ENCODE data around the gene TMEM132E. TPM values are rescaled to one million over a fixed set of nuclear protein-coding genes. Genes with fewer than 3 reads are reported as not detected.

TMEM132E gene
- total and polyA plus RNA-seq, 10 of the 15 experiments (the other 5 are each of a cell fraction or from before 2014, with no cell fraction given), result not detected

DNA sequence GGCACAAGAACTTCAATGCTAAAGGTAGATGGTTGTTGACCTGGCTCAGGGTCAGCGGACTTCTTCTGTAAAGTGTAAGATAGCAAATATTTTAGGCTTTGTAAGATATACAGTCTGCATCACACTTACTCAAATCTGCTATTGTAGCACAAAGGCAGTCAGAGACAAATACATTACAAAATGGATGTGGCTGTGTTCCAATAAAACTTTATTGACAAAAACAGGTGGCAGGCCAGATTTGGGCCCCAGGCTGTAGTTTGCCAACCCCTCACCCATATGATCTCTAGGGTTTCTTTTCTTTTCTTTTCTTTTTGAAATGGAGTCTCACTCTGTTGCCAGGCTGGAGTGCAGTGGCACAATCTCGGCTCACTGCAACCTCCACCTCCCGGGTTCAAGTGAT is 39.5 kb upstream of the TMEM132E start:
- intact Hi-C loops (cut with micrococcal nuclease; ENCODE audit: unreplicated experiment), result loop anchor here (10.0 kb wide), 1 partner anchor 355 kb away; no protein-coding TSS in a partner anchor
- in situ Hi-C loops (cut with MboI), result loop anchor here (5.0 kb wide), 1 partner anchor 582 kb away; the partner anchor contains the start of gene FNDC8

More for the DNA sequence above, 39.5 kb upstream of the TMEM132E start:
- WGBS (ENCODE audit: insufficient coverage, insufficient replicate concordance, low lambda C conversion rate, missing lambda C conversion rate), result 72% methylated on average over 3 of the region's 3 CpGs
- Histone ChIP-seq H3K4me2 (ENCODE audit: control insufficient read depth, insufficient read depth) (no peak overlapping the region), H3K4me3 (no peak overlapping the region), H2AFZ (ENCODE audit: control insufficient read depth, low read depth, low read length) (no peak overlapping the region), H3K9ac (ENCODE audit: control insufficient read depth, insufficient read depth, low read length) (no peak overlapping the region), H3K36me3 (ENCODE audit: control insufficient read depth in 2 of 2, insufficient read depth in 2 of 2, low read length in 1 of 2) (no peaks in the 10 kb centered on the region), H3K27me3 (replicated peaks in 1 of 2; ENCODE audit: control insufficient read depth in 2 of 2, insufficient read depth in 2 of 2, low read length in 1 of 2) (no peaks in the 10 kb centered on the region; a peak in 1 of 4 replicates), H3K4me1 (ENCODE audit: control insufficient read depth, insufficient read depth, low read length) (no peaks in the 10 kb centered on the region), H3K9me3 (replicated peaks; ENCODE audit: control insufficient read depth, insufficient read depth, low read length) (no peaks in the 10 kb centered on the region), H4K20me1 (ENCODE audit: control insufficient read depth, insufficient read depth) (no peaks in the 10 kb centered on the region), H3K27ac (ENCODE audit: control insufficient read depth, insufficient read depth) (no peak overlapping the region), H3K79me2 (ENCODE audit: control insufficient read depth, insufficient read depth, low read length) (no peaks in the 10 kb centered on the region)
- DNase-seq (ENCODE audit: low read depth, low spot score), result no peak
- ChIA-PET CTCF (interaction anchor here (0.6 to 1.2 kb wide), 2 partner anchors 579 to 695 kb away, joined by 3 read pairs; no protein-coding TSS in a partner anchor), SMC1A (ENCODE audit: uncharacterized antibody, unreplicated experiment) (no interaction called here), RAD21 (ENCODE audit: unreplicated experiment) (interaction anchor here (1.6 kb wide), 1 partner anchor 581 kb away, joined by 5 read pairs; the partner anchor contains the start of gene FNDC8), POLR2A (no interaction called here)
- ATAC-seq, result no peak
- no TSS peak for BruUV-seq (replicated peaks)
- TF ChIP-seq, protein P1, sequence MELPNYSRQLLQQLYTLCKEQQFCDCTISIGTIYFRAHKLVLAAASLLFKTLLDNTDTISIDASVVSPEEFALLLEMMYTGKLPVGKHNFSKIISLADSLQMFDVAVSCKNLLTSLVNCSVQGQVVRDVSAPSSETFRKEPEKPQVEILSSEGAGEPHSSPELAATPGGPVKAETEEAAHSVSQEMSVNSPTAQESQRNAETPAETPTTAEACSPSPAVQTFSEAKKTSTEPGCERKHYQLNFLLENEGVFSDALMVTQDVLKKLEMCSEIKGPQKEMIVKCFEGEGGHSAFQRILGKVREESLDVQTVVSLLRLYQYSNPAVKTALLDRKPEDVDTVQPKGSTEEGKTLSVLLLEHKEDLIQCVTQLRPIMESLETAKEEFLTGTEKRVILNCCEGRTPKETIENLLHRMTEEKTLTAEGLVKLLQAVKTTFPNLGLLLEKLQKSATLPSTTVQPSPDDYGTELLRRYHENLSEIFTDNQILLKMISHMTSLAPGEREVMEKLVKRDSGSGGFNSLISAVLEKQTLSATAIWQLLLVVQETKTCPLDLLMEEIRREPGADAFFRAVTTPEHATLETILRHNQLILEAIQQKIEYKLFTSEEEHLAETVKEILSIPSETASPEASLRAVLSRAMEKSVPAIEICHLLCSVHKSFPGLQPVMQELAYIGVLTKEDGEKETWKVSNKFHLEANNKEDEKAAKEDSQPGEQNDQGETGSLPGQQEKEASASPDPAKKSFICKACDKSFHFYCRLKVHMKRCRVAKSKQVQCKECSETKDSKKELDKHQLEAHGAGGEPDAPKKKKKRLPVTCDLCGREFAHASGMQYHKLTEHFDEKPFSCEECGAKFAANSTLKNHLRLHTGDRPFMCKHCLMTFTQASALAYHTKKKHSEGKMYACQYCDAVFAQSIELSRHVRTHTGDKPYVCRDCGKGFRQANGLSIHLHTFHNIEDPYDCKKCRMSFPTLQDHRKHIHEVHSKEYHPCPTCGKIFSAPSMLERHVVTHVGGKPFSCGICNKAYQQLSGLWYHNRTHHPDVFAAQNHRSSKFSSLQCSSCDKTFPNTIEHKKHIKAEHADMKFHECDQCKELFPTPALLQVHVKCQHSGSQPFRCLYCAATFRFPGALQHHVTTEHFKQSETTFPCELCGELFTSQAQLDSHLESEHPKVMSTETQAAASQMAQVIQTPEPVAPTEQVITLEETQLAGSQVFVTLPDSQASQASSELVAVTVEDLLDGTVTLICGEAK (IDR thresholded peaks at IDR 0.05; ENCODE audit: borderline replicate concordance), result peak; percentile 74
- TF ChIP-seq TBL1XR1 (IDR thresholded peaks at IDR 0.05; ENCODE audit: low read depth, low read length) (no peak), ZNF274 (IDR thresholded peaks at IDR 0.05; ENCODE audit: insufficient read depth, insufficient read length) (no peak)
- FAIRE-seq, result no peak

All from GM12878 (cell line).